ENCODE results near the gene ENKD1.
A peak's percentile ranks its signal among the peaks of the same experiment; 100 is the strongest.

The ENKD1 gene

GRCh38 chr16:67658849-67659674 is 7.5 kb downstream of the ENKD1 start:
- Histone ChIP-seq H3K4me1 (peaks cover 0 to 24% (median 22%) of the 10 kb centered on the region in 4 donors), H3K27ac (peak overlapping the region; percentile 91 to 97), H3K27me3 (peaks cover 0 to 19% of the 10 kb centered on the region in 2 donors), H3K36me3 (peaks cover 0 to 46% (median 20%) of the 10 kb centered on the region in 3 donors), H3K9me3 (no peaks in the 10 kb centered on the region), H3K4me3 (peak overlapping the region; percentile 68 to 80)
- intact Hi-C loops (cut with DNase I; ENCODE audit: low total_unique reads) = no loop called here
- TF ChIP-seq, protein P1, sequence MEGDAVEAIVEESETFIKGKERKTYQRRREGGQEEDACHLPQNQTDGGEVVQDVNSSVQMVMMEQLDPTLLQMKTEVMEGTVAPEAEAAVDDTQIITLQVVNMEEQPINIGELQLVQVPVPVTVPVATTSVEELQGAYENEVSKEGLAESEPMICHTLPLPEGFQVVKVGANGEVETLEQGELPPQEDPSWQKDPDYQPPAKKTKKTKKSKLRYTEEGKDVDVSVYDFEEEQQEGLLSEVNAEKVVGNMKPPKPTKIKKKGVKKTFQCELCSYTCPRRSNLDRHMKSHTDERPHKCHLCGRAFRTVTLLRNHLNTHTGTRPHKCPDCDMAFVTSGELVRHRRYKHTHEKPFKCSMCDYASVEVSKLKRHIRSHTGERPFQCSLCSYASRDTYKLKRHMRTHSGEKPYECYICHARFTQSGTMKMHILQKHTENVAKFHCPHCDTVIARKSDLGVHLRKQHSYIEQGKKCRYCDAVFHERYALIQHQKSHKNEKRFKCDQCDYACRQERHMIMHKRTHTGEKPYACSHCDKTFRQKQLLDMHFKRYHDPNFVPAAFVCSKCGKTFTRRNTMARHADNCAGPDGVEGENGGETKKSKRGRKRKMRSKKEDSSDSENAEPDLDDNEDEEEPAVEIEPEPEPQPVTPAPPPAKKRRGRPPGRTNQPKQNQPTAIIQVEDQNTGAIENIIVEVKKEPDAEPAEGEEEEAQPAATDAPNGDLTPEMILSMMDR (IDR thresholded peaks at IDR 0.05) = no peak
- no peak for DNase-seq

GRCh38 chr16:67657751-67658518 is 8.6 kb downstream of the ENKD1 start:
- Histone ChIP-seq H3K4me3 (no peak overlapping the region), H3K27me3 (peaks cover 0 to 30% of the 10 kb centered on the region in 2 donors), H3K27ac (no peak overlapping the region), H3K4me1 (peaks cover 0 to 34% (median 31%) of the 10 kb centered on the region in 4 donors), H3K36me3 (peaks cover 0 to 37% (median 17%) of the 10 kb centered on the region in 3 donors), H3K9me3 (no peaks in the 10 kb centered on the region)
- intact Hi-C loops (cut with DNase I; ENCODE audit: low total_unique reads) = no loop called here
- TF ChIP-seq, protein P1 (IDR thresholded peaks at IDR 0.05) = no peak
- DNase-seq = no peak

DNA sequence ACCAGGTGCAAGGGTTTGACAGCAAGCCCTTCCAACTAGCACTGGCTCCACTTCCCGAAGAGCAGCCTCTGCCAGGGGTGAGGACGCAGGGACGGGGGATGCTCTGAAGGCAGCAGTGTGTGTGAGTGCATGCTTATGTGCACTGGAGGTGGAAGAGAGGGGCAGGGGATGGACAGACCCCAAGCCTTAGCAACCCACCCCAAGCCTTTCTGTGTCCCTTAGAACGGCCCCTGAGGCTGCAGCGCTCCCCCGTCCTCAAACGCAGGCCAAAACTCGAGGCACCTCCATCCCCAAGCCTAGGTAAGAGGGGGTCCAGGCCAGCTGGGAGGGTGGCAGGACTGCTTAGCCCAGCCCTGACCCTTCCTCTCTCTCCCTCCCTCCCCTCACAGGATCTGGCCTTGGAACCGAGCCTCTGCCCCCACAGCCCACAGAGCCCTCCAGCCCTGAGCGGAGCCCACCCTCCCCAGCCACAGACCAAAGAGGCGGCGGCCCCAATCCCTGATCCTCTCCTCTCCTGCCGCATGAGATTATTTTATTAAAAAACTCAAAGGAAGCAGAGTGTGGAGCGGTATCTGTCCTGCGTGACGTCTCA is 9.4 kb downstream of the ENKD1 start:
- no peak overlapping the region for H3K27ac ChIP-seq
- H3K36me3 ChIP-seq = peaks cover 0 to 29% (median 14%) of the 10 kb centered on the region in 3 donors
- peaks cover 0 to 39% of the 10 kb centered on the region in 2 donors for H3K27me3 ChIP-seq
- no peak overlapping the region for H3K4me3 ChIP-seq
- intact Hi-C loops (cut with DNase I; ENCODE audit: low total_unique reads) = no loop called here
- H3K9me3 ChIP-seq = no peaks in the 10 kb centered on the region
- TF ChIP-seq, protein P1 (IDR thresholded peaks at IDR 0.05) = no peak
- peaks cover 0 to 41% (median 34%) of the 10 kb centered on the region in 4 donors for H3K4me1 ChIP-seq
- no peak for DNase-seq

DNA sequence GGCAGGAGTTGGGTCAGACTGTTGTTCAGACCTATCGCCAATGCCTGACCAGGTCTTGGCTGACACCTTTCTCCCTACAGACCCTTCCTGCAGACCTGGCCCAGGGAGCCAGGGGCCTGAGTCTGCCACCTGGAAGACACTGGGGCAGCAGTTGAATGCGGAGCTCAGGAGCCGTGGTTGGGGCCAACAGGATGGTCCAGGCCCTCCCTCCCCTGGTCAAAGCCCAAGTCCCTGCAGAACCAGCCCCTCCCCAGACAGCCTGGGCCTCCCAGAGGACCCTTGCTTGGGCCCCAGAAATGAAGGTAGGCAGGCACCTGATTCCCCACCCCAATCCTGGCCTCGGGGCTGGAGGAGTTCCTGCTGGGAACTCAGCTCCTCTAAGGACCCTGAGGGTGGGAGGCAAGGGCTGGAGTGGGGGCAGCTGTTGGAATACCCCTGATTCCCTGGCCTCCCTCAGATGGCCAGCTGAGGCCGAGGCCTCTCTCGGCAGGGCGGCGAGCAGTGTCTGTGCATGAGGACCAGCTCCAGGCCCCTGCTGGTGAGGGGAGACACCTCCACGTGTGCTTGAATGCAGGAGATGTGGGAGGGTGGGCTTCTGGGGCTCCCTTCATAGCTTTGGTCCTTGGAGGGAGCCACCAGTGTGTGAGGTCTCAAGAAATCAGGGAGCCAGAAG is 10.1 kb downstream of the ENKD1 start:
- TF ChIP-seq, protein P1 (IDR thresholded peaks at IDR 0.05) = no peak
- peaks cover 0 to 45% of the 10 kb centered on the region in 2 donors for H3K27me3 ChIP-seq
- H3K4me3 ChIP-seq = no peak overlapping the region
- H3K4me1 ChIP-seq = peaks cover 0 to 38% (median 32%) of the 10 kb centered on the region in 4 donors
- no peak for DNase-seq
- H3K36me3 ChIP-seq = peaks cover 0 to 29% (median 14%) of the 10 kb centered on the region in 3 donors
- H3K9me3 ChIP-seq = no peaks in the 10 kb centered on the region
- intact Hi-C loops (cut with DNase I; ENCODE audit: low total_unique reads) = no loop called here
- H3K27ac ChIP-seq = no peak overlapping the region

- no peaks in the 10 kb centered on the region for H3K9me3 ChIP-seq
- intact Hi-C loops (cut with DNase I; ENCODE audit: low total_unique reads) = no loop called here
- no peak for DNase-seq
- H3K4me1 ChIP-seq = peaks cover 0 to 32% (median 26%) of the 10 kb centered on the region in 4 donors
- TF ChIP-seq, protein P1 (IDR thresholded peaks at IDR 0.05) = no peak
- peaks cover 0 to 56% of the 10 kb centered on the region in 2 donors for H3K27me3 ChIP-seq
- H3K27ac ChIP-seq = no peak overlapping the region
- no peak overlapping the region for H3K4me3 ChIP-seq
- H3K36me3 ChIP-seq = peaks cover 0 to 29% (median 14%) of the 10 kb centered on the region in 3 donors
Measured at GRCh38 chr16:67655363-67655762, 11.2 kb downstream of the ENKD1 start.
